BJ (cell line): ENCODE data around the gene PPP1CA. TPM values are rescaled to one million over a fixed set of nuclear protein-coding genes. Genes with fewer than 3 reads are reported as not detected.

Experiments
- CTCF ChIA-PET: fragments of 350-600 bp; formaldehyde crosslinking; extraction: SDS; loops from one replicate; lab custom pipeline; 2021; ENCODE audit warnings: antibody characterized with exemption, inconsistent platforms; lab: Yijun Ruan, JAX
- POLR2A ChIA-PET: fragments of 300-600 bp; sonication (Branson Sonifier 250); formaldehyde crosslinking; extraction: SDS; loops from one replicate; lab custom pipeline; 2021; ENCODE audit warnings: antibody characterized with exemption; lab: Charles Lee
- DNase-seq: peaks from one replicate; pipeline ENCODE4 v3.0.0-alpha.2; 2011; ENCODE audit warnings: low read depth
- H3K27me3 ChIP-seq: 2 replicates; pipeline ENCODE4 v1.6.0; 2011; ENCODE audit warnings: low read length; ENCODE audit not compliant: control insufficient read depth, insufficient read depth
- H3K36me3 ChIP-seq: 2 replicates; pipeline ENCODE4 v1.5.1; 2011; ENCODE audit warnings: low read length; ENCODE audit not compliant: control insufficient read depth, insufficient read depth
- H3K4me3 ChIP-seq: 2 replicates; pipeline ENCODE4 v1.5.1; 2011; ENCODE audit warnings: low read depth, mild to moderate bottlenecking, control low read depth, low read length
- CTCF ChIP-seq: IDR thresholded peaks from 2 replicates; pipeline ENCODE4 v1.5.1; 2011; ENCODE audit warnings: low read depth, mild to moderate bottlenecking, control low read depth, inconsistent platforms, low read length, moderate library complexity; ENCODE audit not compliant: insufficient read depth
- polyA plus RNA-seq: library from polyadenylated mRNA; depleted of rRNA; stranded (reverse); fragments of >200 nt; gene quantifications from 2 replicates; pipeline ENCODE4 v1.2.3, GENCODE V29; 2011

PPP1CA gene
- polyA plus RNA-seq, 1 experiment: 233 TPM

GRCh38 chr11:67369801-67370284 lies 31.8 kb downstream of the PPP1CA start:
- DNase-seq: no peak
- CTCF ChIA-PET: interaction anchor here (0.5 to 24.6 kb wide), 10 partner anchors 9 to 108 kb away, joined by 3 to 892 read pairs (median 5); partner anchors contain the start of genes POLD4 and PPP1CA
- Histone ChIP-seq H3K27me3 (no peaks in the 10 kb centered on the region), H3K36me3 (peaks cover 10% of the 10 kb centered on the region), H3K4me3 (no peak overlapping the region; the same call in 1 of the 2 replicates)
- peak; percentile 8; the same call in 1 of the 2 replicates for TF ChIP-seq CTCF
- POLR2A ChIA-PET: interaction anchor here (0.6 to 0.9 kb wide), 2 partner anchors 12 to 81 kb away, joined by 3 to 11 read pairs; partner anchors contain the start of gene ANKRD13D

- peaks cover 15% of the 10 kb centered on the region for H3K36me3 ChIP-seq
- ChIA-PET CTCF (interaction anchor here (0.5 to 24.6 kb wide), 9 partner anchors 10 to 107 kb away, joined by 3 to 892 read pairs (median 5); partner anchors contain the start of genes POLD4 and PPP1CA), POLR2A (interaction anchor here (0.6 to 0.9 kb wide), 2 partner anchors 11 to 80 kb away, joined by 3 to 11 read pairs; partner anchors contain the start of gene ANKRD13D)
- no peaks in the 10 kb centered on the region for H3K27me3 ChIP-seq
- TF ChIP-seq CTCF: no peak
- DNase-seq: no peak
- H3K4me3 ChIP-seq: no peak overlapping the region
These were observed 32.4 kb downstream of the PPP1CA start for GRCh38 chr11:67369275-67369674.

GRCh38 chr11:67368621-67369020 lies 33.0 kb downstream of the PPP1CA start:
- TF ChIP-seq CTCF: no peak
- POLR2A ChIA-PET: interaction anchor here (0.9 kb wide), 1 partner anchor 11 kb away, joined by 3 read pairs; no protein-coding TSS in a partner anchor
- Histone ChIP-seq H3K4me3 (no peak overlapping the region), H3K36me3 (peaks cover 17% of the 10 kb centered on the region), H3K27me3 (no peaks in the 10 kb centered on the region)
- no peak for DNase-seq
- CTCF ChIA-PET: interaction anchor here (0.9 to 24.6 kb wide), 5 partner anchors 10 to 26 kb away, joined by 3 to 892 read pairs (median 78); partner anchors contain the start of genes CLCF1, POLD4 and RAD9A

- ChIA-PET CTCF (interaction anchor here (0.5 to 20.3 kb wide), 3 partner anchors 13 to 28 kb away, joined by 4 to 892 read pairs (median 6); partner anchors contain the start of genes CLCF1 and RAD9A), POLR2A (no interaction called here)
- Histone ChIP-seq H3K27me3 (no peaks in the 10 kb centered on the region), H3K36me3 (peaks cover 19% of the 10 kb centered on the region), H3K4me3 (no peak overlapping the region)
- DNase-seq: no peak
- TF ChIP-seq CTCF: no peak
These were observed 33.9 kb downstream of the PPP1CA start for GRCh38 chr11:67367761-67368227.
